ENCODE data around the gene DDX1. TPM values are rescaled to one million over a fixed set of nuclear protein-coding genes. Genes with fewer than 3 reads are reported as not detected.

Gene DDX1
- total and polyA plus RNA-seq, 9 of the 15 experiments (the other 6 are each of a cell fraction or from before 2014, with no cell fraction given), result 116 to 277 (median 232) TPM

- TF ChIP-seq, protein P1, sequence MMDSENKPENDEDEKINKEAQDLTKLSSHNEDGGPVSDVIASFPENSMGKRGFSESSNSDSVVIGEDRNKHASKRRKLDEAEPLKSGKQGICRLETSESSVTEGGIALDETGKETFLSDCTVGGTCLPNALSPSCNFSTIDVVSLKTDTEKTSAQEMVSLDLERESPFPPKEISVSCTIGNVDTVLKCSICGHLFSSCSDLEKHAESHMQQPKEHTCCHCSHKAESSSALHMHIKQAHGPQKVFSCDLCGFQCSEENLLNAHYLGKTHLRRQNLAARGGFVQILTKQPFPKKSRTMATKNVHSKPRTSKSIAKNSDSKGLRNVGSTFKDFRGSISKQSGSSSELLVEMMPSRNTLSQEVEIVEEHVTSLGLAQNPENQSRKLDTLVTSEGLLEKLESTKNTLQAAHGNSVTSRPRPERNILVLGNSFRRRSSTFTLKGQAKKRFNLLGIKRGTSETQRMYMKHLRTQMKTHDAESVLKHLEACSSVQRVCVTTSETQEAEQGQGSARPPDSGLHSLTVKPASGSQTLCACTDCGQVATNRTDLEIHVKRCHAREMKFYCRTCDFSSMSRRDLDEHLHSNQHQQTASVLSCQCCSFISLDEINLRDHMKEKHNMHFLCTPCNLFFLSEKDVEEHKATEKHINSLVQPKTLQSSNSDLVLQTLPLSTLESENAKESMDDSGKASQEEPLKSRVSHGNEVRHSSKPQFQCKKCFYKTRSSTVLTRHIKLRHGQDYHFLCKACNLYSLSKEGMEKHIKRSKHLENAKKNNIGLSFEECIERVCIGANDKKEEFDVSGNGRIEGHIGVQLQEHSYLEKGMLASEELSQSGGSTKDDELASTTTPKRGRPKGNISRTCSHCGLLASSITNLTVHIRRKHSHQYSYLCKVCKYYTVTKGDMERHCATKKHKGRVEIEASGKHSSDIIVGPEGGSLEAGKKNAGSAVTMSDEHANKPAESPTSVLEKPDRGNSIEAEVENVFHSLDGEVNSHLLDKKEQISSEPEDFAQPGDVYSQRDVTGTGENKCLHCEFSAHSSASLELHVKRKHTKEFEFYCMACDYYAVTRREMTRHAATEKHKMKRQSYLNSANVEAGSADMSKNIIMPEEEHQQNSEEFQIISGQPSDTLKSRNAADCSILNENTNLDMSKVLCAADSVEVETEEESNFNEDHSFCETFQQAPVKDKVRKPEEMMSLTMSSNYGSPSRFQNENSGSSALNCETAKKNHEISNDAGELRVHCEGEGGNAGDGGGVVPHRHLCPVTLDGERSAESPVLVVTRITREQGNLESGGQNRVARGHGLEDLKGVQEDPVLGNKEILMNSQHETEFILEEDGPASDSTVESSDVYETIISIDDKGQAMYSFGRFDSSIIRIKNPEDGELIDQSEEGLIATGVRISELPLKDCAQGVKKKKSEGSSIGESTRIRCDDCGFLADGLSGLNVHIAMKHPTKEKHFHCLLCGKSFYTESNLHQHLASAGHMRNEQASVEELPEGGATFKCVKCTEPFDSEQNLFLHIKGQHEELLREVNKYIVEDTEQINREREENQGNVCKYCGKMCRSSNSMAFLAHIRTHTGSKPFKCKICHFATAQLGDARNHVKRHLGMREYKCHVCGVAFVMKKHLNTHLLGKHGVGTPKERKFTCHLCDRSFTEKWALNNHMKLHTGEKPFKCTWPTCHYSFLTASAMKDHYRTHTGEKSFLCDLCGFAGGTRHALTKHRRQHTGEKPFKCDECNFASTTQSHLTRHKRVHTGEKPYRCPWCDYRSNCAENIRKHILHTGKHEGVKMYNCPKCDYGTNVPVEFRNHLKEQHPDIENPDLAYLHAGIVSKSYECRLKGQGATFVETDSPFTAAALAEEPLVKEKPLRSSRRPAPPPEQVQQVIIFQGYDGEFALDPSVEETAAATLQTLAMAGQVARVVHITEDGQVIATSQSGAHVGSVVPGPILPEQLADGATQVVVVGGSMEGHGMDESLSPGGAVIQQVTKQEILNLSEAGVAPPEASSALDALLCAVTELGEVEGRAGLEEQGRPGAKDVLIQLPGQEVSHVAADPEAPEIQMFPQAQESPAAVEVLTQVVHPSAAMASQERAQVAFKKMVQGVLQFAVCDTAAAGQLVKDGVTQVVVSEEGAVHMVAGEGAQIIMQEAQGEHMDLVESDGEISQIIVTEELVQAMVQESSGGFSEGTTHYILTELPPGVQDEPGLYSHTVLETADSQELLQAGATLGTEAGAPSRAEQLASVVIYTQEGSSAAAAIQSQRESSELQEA (IDR thresholded peaks at IDR 0.05; ENCODE audit: low read depth), result no peak
- TF ChIP-seq, protein P2, sequence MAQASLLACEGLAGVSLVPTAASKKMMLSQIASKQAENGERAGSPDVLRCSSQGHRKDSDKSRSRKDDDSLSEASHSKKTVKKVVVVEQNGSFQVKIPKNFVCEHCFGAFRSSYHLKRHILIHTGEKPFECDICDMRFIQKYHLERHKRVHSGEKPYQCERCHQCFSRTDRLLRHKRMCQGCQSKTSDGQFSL (CRISPR knock-in tag; IDR thresholded peaks at IDR 0.05), result no peak
- TF ChIP-seq, protein P2 (tag; IDR thresholded peaks at IDR 0.05), result peak in 1 of 2 experiments; percentile 74; a peak in 1 of 4 replicates
- TF ChIP-seq NR2C2 (CRISPR knock-in tag; IDR thresholded peaks at IDR 0.05) (no peak), NR2C2 (tag; IDR thresholded peaks at IDR 0.05) (no peak), HDAC8 (tag; IDR thresholded peaks at IDR 0.05) (no peak), ZNF780A (CRISPR knock-in tag; IDR thresholded peaks at IDR 0.05) (no peak), RAD21 (CRISPR knock-in tag; conservative IDR thresholded peaks at IDR 0.05 in 1 of 2, IDR thresholded peaks at IDR 0.05 in 1 of 2) (no peak), RBM14 (IDR thresholded peaks at IDR 0.05; ENCODE audit: borderline replicate concordance, insufficient read depth, low read depth, low read length) (no peak), PHF20 (IDR thresholded peaks at IDR 0.05; ENCODE audit: partially characterized antibody) (no peak), ZNF583 (CRISPR knock-in tag; IDR thresholded peaks at IDR 0.05) (no peak), MAZ (CRISPR knock-in tag; conservative IDR thresholded peaks at IDR 0.05 in 1 of 2, IDR thresholded peaks at IDR 0.05 in 1 of 2) (no peak), MECOM (CRISPR knock-in tag; IDR thresholded peaks at IDR 0.05) (no peak), CC2D1A (IDR thresholded peaks at IDR 0.05) (peak; percentile 9; the same call in 1 of the 2 replicates), POLR2B (IDR thresholded peaks at IDR 0.05; ENCODE audit: low read depth, partially characterized antibody) (peak; percentile 45), ZNF76 (CRISPR knock-in tag; IDR thresholded peaks at IDR 0.05; ENCODE audit: borderline replicate concordance) (no peak), HMG20B (CRISPR knock-in tag; IDR thresholded peaks at IDR 0.05) (no peak), CBFA2T3 (IDR thresholded peaks at IDR 0.05) (no peak), XRCC4 (IDR thresholded peaks at IDR 0.05; ENCODE audit: extremely low read depth, insufficient read depth, insufficient read length) (no peak)
Observed at GRCh38 chr2:15555760-15556193, 35.9 kb upstream of the DDX1 start (continued).

Data from K562 (cell line).